GM12891 (cell line): ENCODE measurements around the gene IL5RA.

Source experiments
- PAX5 ChIP-seq: IDR thresholded peaks from 2 replicates; pipeline ENCODE4 v1.6.1; 2011; ENCODE audit warnings: low read length, moderate library complexity, mild to moderate bottlenecking; ENCODE audit not compliant: insufficient read depth, severe bottlenecking
- POLR2A ChIP-seq: IDR thresholded peaks from 2 replicates; pipeline ENCODE4 v1.6.1; 2011; ENCODE audit warnings: low read depth, low read length, control low read depth
- POLR2AphosphoS5 ChIP-seq: IDR thresholded peaks from 2 replicates; pipeline ENCODE4 v1.6.1; 2011; ENCODE audit warnings: low read depth, low read length, control low read depth

DNA sequence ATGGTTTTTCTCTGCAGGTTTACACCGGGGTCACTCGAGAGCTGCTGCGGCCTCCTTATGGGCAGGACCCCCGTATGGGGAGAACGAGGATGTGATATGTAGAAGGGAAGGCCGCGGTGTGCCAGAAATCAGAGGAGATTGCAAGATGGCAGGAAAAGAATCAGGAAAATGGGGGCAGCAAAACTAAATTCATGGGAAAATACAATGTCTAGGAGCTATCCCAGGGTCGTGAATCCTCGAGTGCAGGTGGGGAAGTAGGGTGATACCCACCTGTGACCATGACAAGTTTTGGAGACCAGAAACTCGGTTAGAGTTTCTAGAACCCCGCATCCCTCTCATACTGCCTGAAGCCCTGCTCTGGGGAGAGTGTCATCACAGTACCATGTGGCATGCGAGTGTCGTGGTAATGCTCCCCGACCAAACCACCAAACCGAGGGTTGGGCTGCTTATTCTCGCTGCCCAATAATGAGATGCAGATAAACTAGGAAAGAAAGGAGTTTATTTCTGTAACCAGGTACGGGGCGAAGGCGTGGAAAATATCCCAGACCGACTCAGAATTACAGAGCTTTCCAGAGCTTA is 17.3 kb upstream of the IL5RA start:
- TF ChIP-seq POLR2A (peak; percentile 55), POLR2AphosphoS5 (no peak), PAX5 (no peak)
